HCEC 1CT (cell line): ENCODE measurements around the gene LARP6.

Source experiments
- DNase-seq: peaks from one replicate; pipeline ENCODE4 v3.0.0-alpha.2; 2017

LARP6 gene

DNA sequence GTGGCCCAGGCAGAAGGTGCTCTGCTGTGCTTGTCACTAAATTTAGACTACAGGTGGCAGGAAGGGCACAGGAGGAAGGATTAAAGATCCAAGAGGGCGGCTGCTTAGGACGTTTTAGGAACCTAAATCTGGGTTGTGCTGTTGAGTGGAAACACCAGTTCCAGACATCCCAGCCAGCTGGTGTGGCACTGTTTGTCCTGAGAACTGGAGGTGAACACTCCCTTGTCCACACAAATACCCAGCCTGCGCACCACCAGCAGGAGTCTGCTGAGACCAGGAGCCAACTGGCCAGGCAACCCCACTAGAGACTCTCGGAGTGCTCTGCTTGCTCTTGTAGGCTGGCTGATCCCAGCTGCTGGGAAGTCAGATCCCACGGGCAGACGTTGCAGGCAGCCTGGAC lies 60.3 kb downstream of the LARP6 start:
- no peak for DNase-seq

DNA sequence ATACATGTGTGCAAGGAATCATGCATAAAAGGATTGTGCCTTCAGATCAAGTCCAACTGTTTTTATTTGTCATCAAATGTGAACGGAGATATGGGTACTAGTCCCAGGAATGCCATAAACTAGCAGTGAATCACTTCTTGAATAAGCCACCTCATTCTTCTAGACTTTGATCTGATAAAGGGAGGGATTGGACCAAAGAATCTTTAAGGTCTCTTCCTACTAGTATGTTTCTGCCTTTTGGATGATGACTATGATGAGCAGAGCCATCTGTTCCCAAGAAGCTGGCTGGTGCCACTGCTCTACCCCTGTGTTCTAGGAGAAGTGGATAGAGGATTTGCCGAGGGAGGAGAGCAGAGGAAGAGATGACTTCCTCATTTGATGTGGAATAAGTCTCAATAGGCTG lies 61.8 kb downstream of the LARP6 start:
- peak; percentile 88 for DNase-seq

DNA sequence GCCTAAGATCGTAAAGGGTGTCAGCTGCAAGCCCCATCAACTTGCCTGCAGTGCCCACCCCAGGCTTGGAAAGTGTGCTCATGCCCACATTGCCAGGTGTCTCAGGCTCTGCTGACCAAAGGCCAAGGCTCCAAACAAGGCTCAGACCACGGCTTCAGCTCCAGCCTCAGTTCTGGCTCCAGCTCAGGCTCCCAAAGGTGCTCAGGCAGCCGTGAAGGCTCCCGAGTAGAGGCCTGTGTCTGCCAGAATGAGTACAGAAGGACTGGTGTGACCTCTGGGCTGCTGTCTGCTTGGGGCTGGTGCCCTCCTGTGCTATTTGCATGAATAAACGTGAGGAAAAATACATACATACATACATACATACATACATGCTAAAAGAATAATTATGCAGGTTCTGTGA lies 62.7 kb downstream of the LARP6 start:
- DNase-seq: no peak

DNA sequence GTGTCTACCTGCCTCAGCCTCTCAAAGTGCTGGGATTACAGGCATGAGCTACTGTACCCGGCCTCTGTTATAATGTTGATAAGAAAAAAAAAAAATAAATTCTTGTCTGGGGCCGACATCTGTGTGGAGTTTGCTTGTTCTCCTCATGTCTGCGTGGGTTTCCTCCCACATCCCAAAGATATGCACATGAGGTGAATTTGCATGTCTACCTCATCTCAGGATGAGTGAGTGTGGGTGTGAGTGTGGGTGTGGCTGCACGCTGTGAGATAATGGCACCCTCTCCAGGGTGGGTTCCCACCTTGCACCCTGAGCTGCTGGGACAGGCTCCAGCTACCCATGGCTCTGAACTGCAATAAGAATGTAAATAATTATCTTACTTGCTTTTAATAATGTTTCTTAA lies 64.7 kb downstream of the LARP6 start:
- DNase-seq: no peak

DNA sequence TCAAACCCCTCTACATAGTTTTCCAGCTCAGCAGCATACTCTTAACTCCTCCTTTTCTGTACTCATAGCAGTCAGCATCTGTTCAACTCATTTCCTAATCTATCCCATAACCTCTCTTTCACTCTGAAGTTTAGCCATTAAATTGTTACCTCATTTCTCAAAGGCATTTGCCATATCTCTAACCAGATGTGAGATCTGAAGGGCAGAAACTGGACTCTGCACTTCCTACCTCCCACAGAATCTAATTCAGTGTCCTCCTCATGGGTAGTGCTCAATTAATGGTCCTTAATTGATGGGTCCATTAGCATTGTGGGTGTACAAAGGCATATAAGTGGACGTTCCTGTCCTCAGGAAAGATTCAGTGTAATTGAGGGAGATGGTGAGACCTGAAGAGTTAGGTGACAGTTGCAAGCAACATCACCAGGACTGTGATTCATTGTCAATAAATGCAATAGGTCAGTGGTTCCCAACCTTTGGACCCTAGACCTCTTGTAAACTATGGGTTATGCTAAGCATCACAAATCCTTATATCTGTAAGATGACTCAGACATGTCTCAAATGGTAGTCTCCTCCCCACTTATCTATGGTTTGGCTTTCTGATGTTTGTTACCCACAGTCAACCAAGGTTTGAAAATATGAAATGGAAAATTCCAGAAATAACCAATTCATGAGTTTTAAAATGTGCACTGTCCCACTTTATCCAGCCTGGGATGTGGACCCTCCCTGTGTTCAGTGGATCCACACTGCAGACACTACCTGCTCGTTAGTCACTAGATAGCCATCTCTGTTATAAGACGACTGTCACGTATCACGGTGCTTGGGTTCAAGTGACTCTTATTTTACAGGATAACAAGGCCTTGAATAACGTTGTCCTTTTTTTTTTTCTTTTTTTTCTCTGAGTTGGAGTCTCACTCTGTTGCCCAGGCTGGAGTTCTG lies 65.6 kb downstream of the LARP6 start:
- DNase-seq: peak; percentile 79

DNA sequence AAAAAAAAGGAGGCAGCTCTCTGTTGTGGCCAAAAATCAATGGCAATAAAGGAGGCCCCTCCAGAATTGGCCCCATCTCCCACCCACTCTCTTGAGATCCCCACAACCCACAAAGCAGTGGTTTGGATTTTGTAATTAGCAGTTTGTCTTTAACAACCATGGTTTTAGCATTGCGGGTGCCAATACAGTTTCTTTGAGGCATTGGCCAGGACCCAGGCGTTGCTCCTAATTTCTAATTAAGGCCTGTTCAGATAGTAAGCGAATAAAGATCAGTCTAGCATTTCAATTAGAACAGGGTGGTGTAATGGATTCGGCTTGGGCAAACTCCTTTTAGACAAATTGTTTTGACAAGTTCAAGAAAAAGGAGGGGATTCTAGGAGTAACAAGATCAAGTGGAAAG lies 67.0 kb downstream of the LARP6 start:
- DNase-seq: no peak

DNA sequence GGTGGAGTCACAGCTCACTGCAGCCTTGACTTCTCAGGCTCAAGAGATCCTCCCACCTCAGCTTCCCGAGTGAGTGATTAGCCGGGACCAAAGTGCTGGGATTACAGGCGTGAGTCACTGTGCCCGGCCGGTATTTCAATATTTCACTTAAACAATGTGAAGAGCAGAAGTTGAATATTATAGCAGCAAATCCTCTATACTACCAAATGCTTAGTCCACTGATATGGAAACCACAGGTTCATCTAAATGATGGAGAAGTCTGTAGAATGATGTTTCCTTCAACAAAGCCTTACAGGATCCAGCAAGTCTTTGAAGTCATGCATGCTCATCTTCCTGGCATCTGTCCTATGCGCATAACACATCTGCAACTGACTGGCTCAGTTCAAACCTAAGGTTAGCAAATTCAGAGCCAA lies 70.3 kb downstream of the LARP6 start:
- DNase-seq: peak; percentile 68

DNA sequence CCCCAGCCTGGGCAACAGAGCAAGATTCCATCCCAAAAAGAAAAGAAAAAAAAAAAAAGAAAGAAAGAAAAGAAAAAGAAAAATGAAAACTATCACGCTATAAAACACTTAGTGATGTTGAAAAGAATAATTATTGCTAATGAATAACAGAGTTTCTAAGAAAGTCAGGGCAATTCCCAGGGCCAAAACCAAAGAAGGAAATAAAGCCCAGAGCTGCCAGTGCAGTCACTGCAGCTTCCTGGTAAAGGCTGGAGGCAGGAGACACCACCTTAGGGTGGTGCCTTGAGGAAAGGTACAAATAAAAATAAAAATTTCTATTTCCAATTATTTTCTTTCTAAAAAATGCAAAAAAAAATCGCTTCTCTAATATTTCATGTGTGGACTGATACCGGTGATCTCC lies 70.9 kb downstream of the LARP6 start:
- DNase-seq: no peak

DNA sequence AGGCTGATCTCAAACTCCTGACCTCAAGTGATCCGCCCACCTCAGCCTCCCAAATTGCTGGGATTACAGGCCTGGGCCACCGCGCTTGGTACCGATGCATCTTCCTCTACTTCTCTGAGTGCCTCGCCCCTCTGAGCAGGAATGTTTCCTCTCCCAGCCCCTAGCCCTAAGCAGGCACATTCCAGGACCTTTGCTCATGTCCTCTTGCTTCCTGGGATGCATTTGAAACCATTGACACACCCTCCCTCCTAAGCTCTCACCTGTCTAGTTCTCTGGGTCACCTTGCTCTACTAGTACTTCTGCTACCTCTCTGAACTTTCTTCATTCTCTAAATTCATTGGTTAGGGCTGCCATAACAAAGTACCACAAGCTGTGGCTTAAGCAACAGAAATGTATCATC lies 72.7 kb downstream of the LARP6 start:
- no peak for DNase-seq
